ENCODE data around the gene PCNX2.
A peak's percentile ranks its signal among the peaks of the same experiment; 100 is the strongest.

PCNX2 gene

GRCh38 chr1:233278631-233279030, 16.9 kb downstream of the PCNX2 start (continued):
- no peak for TF ChIP-seq ZNF184 (tag by site-specific recombination; IDR thresholded peaks at IDR 0.05)
- TF ChIP-seq ZNF335 (tag by site-specific recombination; conservative IDR thresholded peaks at IDR 0.05) = no peak
- TF ChIP-seq ZNF785 (tag by site-specific recombination; IDR thresholded peaks at IDR 0.05) = no peak
- TF ChIP-seq REPIN1 (tag by site-specific recombination; IDR thresholded peaks at IDR 0.05; ENCODE audit: low read depth) = no peak
- TF ChIP-seq ZNF292 (tag by site-specific recombination; IDR thresholded peaks at IDR 0.05; ENCODE audit: borderline replicate concordance, low read depth) = no peak

- 0 out of 2 replicates have a peak, but pooled peaks cover 2% of the 10 kb centered on the region for H3K4me1 ChIP-seq (ENCODE audit: control insufficient read depth, insufficient read depth, low read length)
- CTCF ChIA-PET = interaction anchor here (2.0 kb wide), 1 partner anchor 87 kb away, joined by 7 read pairs; no protein-coding TSS in a partner anchor
- H3K36me3 ChIP-seq (ENCODE audit: control insufficient read depth in 2 of 2, insufficient read depth in 1 of 2, low read length in 2 of 2) = no peaks in the 10 kb centered on the region; a peak in 1 of 3 replicates
- TF ChIP-seq SCRT2 (tag by site-specific recombination; IDR thresholded peaks at IDR 0.05) = peak; percentile 84
- peak; percentile 33; the same call in 1 of the 2 replicates for TF ChIP-seq ZBTB48 (tag by site-specific recombination; IDR thresholded peaks at IDR 0.05)
- TF ChIP-seq ZNF521 (tag by site-specific recombination; IDR thresholded peaks at IDR 0.05) = no peak
- TF ChIP-seq ATF2 (tag by site-specific recombination; IDR thresholded peaks at IDR 0.05; ENCODE audit: low read depth) = 0 out of 2 replicates have a peak, but pooled peaks have one; percentile 12
- TF ChIP-seq ZNF510 (tag by site-specific recombination; IDR thresholded peaks at IDR 0.05; ENCODE audit: insufficient replicate concordance) = no peak
- TF ChIP-seq ZIC2 (tag by site-specific recombination; IDR thresholded peaks at IDR 0.05) = peak; percentile 29; the same call in 1 of the 2 replicates
- no peak overlapping the region for H3K4me3 ChIP-seq (ENCODE audit: low read depth, low read length)
- H3K27ac ChIP-seq (ENCODE audit: extremely low read depth, low read depth, low read length) = no peak overlapping the region
- H3K9me3 ChIP-seq (ENCODE audit: control insufficient read depth, insufficient read depth, low read depth, low read length) = no peaks in the 10 kb centered on the region
- POLR2A ChIA-PET = no interaction called here
Measured at GRCh38 chr1:233277637-233278606, 17.6 kb downstream of the PCNX2 start.

- no peak for TF ChIP-seq ZNF626 (tag by site-specific recombination; IDR thresholded peaks at IDR 0.05)
- no peak for TF ChIP-seq OSR2 (tag by site-specific recombination; IDR thresholded peaks at IDR 0.05)
- TF ChIP-seq ZFHX2 (tag by site-specific recombination; conservative IDR thresholded peaks at IDR 0.05) = peak; percentile 67
- TF ChIP-seq PRDM6 (tag by site-specific recombination; IDR thresholded peaks at IDR 0.05) = peak; percentile 40; the same call in 1 of the 2 replicates
- peak; percentile 49; the same call in 1 of the 2 replicates for TF ChIP-seq EGR2 (tag by site-specific recombination; IDR thresholded peaks at IDR 0.05; ENCODE audit: low read depth)
- no peak for TF ChIP-seq ZNF133 (tag by site-specific recombination; IDR thresholded peaks at IDR 0.05)
- ChIA-PET CTCF (no interaction called here), POLR2A (no interaction called here)
- no peaks in the 10 kb centered on the region for H3K9me3 ChIP-seq (ENCODE audit: control insufficient read depth, insufficient read depth, low read depth, low read length)
- peaks cover 3% of the 10 kb centered on the region; the same call in 1 of the 2 replicates for H3K4me1 ChIP-seq (ENCODE audit: control insufficient read depth, insufficient read depth, low read length)
- no peaks in the 10 kb centered on the region for H3K36me3 ChIP-seq (ENCODE audit: control insufficient read depth in 2 of 2, insufficient read depth in 1 of 2, low read length in 2 of 2)
- no peak overlapping the region for H3K27ac ChIP-seq (ENCODE audit: extremely low read depth, low read depth, low read length)
- H3K4me3 ChIP-seq (ENCODE audit: low read depth, low read length) = no peak overlapping the region
Measured at GRCh38 chr1:233269656-233270055, 25.9 kb downstream of the PCNX2 start.
